ENCODE measurements around the gene RPL4.

DNA sequence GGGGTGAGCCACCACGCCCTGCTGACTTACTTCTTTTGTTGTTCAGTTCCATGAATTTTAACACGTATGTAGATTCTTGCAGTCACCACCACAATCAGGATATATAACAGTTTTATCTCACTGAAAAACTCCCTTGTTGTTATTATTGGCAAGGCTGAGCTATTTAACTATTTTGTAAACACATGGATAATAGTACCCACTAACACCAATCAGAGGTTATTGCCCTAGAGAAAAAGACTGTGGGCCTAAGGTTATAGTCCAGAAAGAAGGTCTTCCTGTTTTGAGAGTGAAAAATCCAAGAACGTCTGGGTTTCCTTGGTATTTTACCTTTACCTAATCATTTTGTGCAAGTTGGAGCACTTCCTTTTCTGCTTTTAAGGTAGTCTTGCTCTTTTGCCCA is 9.9 kb upstream of the RPL4 start:
- TF ChIP-seq, protein P1, sequence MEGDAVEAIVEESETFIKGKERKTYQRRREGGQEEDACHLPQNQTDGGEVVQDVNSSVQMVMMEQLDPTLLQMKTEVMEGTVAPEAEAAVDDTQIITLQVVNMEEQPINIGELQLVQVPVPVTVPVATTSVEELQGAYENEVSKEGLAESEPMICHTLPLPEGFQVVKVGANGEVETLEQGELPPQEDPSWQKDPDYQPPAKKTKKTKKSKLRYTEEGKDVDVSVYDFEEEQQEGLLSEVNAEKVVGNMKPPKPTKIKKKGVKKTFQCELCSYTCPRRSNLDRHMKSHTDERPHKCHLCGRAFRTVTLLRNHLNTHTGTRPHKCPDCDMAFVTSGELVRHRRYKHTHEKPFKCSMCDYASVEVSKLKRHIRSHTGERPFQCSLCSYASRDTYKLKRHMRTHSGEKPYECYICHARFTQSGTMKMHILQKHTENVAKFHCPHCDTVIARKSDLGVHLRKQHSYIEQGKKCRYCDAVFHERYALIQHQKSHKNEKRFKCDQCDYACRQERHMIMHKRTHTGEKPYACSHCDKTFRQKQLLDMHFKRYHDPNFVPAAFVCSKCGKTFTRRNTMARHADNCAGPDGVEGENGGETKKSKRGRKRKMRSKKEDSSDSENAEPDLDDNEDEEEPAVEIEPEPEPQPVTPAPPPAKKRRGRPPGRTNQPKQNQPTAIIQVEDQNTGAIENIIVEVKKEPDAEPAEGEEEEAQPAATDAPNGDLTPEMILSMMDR (IDR thresholded peaks at IDR 0.05; ENCODE audit: borderline replicate concordance, extremely low read depth, low read length, poor library complexity, severe bottlenecking): no peak
- TF ChIP-seq EZH2 (IDR thresholded peaks at IDR 0.05; ENCODE audit: borderline replicate concordance, low read depth, low read length, severe bottlenecking): no peak

Data from DND-41 (cell line).